ENCODE measurements around the gene SPRING1. TPM values are rescaled to one million over a fixed set of nuclear protein-coding genes. Genes with fewer than 3 reads are reported as not detected.
A peak's percentile ranks its signal among the peaks of the same experiment; 100 is the strongest.

The SPRING1 gene
- total and polyA plus RNA-seq, 2 of the 4 experiments (the other 2 are of a cell fraction) = 12.4 to 14.0 TPM

DNA sequence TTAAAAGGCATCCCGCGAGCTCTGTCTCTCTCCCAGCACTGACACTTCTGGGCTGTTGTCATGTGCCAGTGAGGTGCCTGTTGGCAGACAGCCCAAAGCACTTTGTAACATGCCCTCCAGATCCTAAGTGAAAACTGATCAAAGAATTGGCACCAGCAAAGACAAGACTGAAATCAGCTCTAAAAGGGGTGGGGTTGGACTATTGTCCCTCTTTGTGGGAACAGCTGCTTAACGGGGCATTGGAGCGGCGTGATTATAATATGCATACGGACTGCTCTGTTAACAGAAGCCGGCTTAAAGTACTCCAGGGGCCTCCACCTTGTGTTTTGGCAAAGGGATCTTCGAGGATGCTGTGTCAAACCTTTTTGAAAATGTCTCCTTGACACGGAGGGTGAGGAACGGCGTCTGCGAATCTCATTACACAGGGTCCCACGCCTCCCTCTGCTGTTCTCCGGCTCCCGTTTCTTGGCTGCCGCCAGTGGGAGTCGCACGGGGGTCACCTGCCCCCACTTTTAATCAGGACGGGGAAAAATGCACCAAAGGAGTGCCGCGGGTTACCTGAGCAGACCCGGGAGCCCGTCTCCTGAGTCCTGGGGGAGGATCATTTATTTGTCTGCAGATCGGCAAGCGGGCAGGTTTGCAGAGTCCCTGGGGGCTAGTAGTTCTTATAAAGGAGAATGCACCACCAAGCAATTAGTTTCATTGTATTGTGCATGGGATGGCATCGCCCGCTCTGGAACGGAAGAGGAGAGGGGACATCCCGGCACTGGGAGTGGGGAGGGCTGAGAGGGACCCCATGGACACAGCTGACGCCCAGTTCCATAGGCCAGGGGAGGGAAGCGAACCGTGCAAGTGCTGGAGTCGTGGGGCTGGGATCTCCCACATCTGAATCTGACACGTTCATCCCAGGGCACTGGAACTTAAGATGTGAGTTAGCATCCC, 44.3 kb downstream of the SPRING1 start:
- no peak for DNase-seq
- H3K4me3 ChIP-seq (ENCODE audit: insufficient read depth, low read depth, low read length) = no peak overlapping the region
- H2AK5ac ChIP-seq (ENCODE audit: low read depth, low read length) = no peak overlapping the region
- no peak overlapping the region for H3K9ac ChIP-seq (ENCODE audit: low read depth, low read length)
- no peak overlapping the region for H2BK20ac ChIP-seq (ENCODE audit: low read depth, low read length)
- intact Hi-C loops (cut with micrococcal nuclease) = loop anchor here (5.0 kb wide), 1 partner anchor 416 kb away; the partner anchor contains the start of gene MED13L
- no peaks in the 10 kb centered on the region for H3K79me1 ChIP-seq (ENCODE audit: low read depth in 1 of 2, low read length in 2 of 2)
- ChIA-PET POLR2A (ENCODE audit: unreplicated experiment) (no interaction called here), CTCF (interaction anchor here (0.6 kb wide), 1 partner anchor 62 kb away, joined by 6 read pairs; no protein-coding TSS in a partner anchor)
- no peak overlapping the region for H2AK9ac ChIP-seq (replicated peaks; ENCODE audit: low read depth, low read length, poor library complexity)
- no peak overlapping the region for H2BK5ac ChIP-seq (ENCODE audit: low read depth, low read length, poor library complexity, severe bottlenecking)
- peak overlapping the region; percentile 26 for H2AFZ ChIP-seq (replicated peaks; ENCODE audit: low read length, poor library complexity)
- TF ChIP-seq CEBPB (IDR thresholded peaks at IDR 0.05; ENCODE audit: low read depth, low read length) (no peak), MAFK (IDR thresholded peaks at IDR 0.05; ENCODE audit: low read depth, low read length) (no peak), RFX5 (IDR thresholded peaks at IDR 0.05; ENCODE audit: low read depth, low read length) (no peak), MAZ (IDR thresholded peaks at IDR 0.05; ENCODE audit: borderline replicate concordance, low read depth, low read length) (no peak), MXI1 (IDR thresholded peaks at IDR 0.05; ENCODE audit: borderline replicate concordance, low read depth, low read length) (no peak)
- TF ChIP-seq, protein P1, sequence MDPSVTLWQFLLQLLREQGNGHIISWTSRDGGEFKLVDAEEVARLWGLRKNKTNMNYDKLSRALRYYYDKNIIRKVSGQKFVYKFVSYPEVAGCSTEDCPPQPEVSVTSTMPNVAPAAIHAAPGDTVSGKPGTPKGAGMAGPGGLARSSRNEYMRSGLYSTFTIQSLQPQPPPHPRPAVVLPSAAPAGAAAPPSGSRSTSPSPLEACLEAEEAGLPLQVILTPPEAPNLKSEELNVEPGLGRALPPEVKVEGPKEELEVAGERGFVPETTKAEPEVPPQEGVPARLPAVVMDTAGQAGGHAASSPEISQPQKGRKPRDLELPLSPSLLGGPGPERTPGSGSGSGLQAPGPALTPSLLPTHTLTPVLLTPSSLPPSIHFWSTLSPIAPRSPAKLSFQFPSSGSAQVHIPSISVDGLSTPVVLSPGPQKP (IDR thresholded peaks at IDR 0.05; ENCODE audit: borderline replicate concordance, low read depth, low read length) = no peak
- TF ChIP-seq, protein P2, sequence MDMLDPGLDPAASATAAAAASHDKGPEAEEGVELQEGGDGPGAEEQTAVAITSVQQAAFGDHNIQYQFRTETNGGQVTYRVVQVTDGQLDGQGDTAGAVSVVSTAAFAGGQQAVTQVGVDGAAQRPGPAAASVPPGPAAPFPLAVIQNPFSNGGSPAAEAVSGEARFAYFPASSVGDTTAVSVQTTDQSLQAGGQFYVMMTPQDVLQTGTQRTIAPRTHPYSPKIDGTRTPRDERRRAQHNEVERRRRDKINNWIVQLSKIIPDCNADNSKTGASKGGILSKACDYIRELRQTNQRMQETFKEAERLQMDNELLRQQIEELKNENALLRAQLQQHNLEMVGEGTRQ (IDR thresholded peaks at IDR 0.05; ENCODE audit: low read depth, low read length) = no peak
- H3K4me2 ChIP-seq (ENCODE audit: low read depth, low read length) = peak overlapping the region; percentile 27
- H3K18ac ChIP-seq (ENCODE audit: low read depth, low read length) = no peak overlapping the region
- H3K56ac ChIP-seq (ENCODE audit: extremely low read depth, insufficient read depth, low read length) = no peak overlapping the region
- H3K27ac ChIP-seq (ENCODE audit: insufficient read depth, low read length) = no peak overlapping the region
- no peak overlapping the region for H3K4ac ChIP-seq (ENCODE audit: low read depth, low read length)
- H4K91ac ChIP-seq (ENCODE audit: insufficient read depth, low read depth, low read length) = no peak overlapping the region
- no peaks in the 10 kb centered on the region for H3K36me3 ChIP-seq (ENCODE audit: control insufficient read depth, insufficient read depth, low read length)
- H2BK15ac ChIP-seq (ENCODE audit: low read depth, low read length) = no peak overlapping the region
- 13% methylated on average over 17 of the region's 34 CpGs; no CpG with 5 or more reads in 1 of the 2 experiments for WGBS, 2 experiments (ENCODE audit: extremely low coverage in 2 of 2, insufficient read length in 1 of 2)
- peaks cover 73% of the 10 kb centered on the region for H3K27me3 ChIP-seq (ENCODE audit: control insufficient read depth, insufficient read depth, low read length)
- in situ Hi-C loops (cut with MboI; ENCODE audit: low sequenced_read_pairs) = loop anchor here (10.0 kb wide), 1 partner anchor 699 kb away; no protein-coding TSS in a partner anchor
- no peak overlapping the region for H4K8ac ChIP-seq (ENCODE audit: low read depth in 2 of 2, low read length in 2 of 2)
- no peak for ATAC-seq (ENCODE audit: low read depth)
- H3K9me3 ChIP-seq (ENCODE audit: control insufficient read depth, insufficient read depth, low read length) = no peaks in the 10 kb centered on the region; the same call in 1 of the 2 replicates
- no peak overlapping the region for H2BK120ac ChIP-seq (ENCODE audit: low read depth, low read length)
- H3K9me1 ChIP-seq (ENCODE audit: insufficient read depth, low read length) = peaks cover 4% of the 10 kb centered on the region; the same call in 1 of the 2 replicates
- H3K23ac ChIP-seq (ENCODE audit: low read depth, low read length) = no peak overlapping the region; the same call in 1 of the 2 replicates
- no TSS peak for BruUV-seq (replicated peaks)
- no peaks in the 10 kb centered on the region; the same call in 1 of the 2 replicates for H3K4me1 ChIP-seq (ENCODE audit: control insufficient read depth, insufficient read depth, low read length)
- H3K14ac ChIP-seq (replicated peaks; ENCODE audit: low read depth, low read length) = no peak overlapping the region
- no peak overlapping the region for H4K5ac ChIP-seq (ENCODE audit: low read depth, low read length)
- no peaks in the 10 kb centered on the region for H4K20me1 ChIP-seq (ENCODE audit: insufficient read depth, low read length)
- dilution Hi-C loops (cut with HindIII; ENCODE audit: low sequenced_read_pairs, unreplicated experiment) = no loop called here
